ENCODE measurements around the gene ADAMTSL2. TPM values are rescaled to one million over a fixed set of nuclear protein-coding genes. Genes with fewer than 3 reads are reported as not detected.

Gene ADAMTSL2
- not detected in 2 replicates for total RNA-seq

GRCh38 chr9:133534346-133535291, at the start of gene ADAMTSL2:
Gene ADAMTSL2, plus strand, starts transcription at chr9:133534704. Its CDS starts 2,009 bp downstream, at chr9:133536713.

DNA sequence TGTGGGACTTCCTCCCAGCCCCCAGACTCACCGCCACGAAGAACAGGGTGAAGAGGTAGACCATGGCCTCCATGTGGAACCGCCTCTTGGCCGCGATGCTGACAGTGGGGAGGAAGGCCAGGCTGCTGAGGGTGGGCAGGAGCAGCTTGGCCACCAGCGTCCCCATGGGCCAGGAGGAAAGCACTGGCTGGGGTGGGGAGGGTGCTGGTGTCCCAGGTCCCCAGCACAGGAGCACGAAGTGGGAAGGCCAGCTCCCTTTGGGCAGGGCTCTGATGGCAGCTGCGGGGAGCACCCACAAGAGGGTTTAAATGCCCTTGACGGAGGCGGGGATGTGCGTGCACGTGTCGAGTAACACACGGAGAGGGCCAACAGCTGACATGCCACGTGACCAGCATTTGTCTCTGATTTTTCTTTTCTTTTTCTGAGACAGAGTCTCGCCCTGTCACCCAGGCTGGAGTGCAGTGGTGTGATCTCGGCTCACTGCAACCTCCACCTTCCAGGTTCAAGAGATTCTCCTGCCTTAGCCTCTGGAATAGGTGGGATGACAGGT, 9.8 kb upstream of the ADAMTSL2 start, which contains the start of gene MYMK:
TSS of gene MYMK (minus strand) at position 281 of the 550 bp plus-strand sequence. CDS start at position 166, 115 bp downstream.

GRCh38 chr9:133609311-133610098, 75.0 kb downstream of the ADAMTSL2 start, which contains the start of gene FAM163B:
Gene FAM163B, minus strand, starts transcription at chr9:133609389. Its CDS starts 29,166 bp downstream, at chr9:133580223.

Other genes with a start within 250 kb of the ADAMTSL2 start
- gene SURF6, start 198.5 kb upstream of the ADAMTSL2 start, total RNA-seq, result 4.0 and 16.5 TPM in 2 replicates
- 13.6 and 17.0 TPM in 2 replicates for gene MED22, start 186.6 kb upstream of the ADAMTSL2 start, total RNA-seq
- gene RPL7A, start 186.5 kb upstream of the ADAMTSL2 start, total RNA-seq, result 2,802 and 2,926 TPM in 2 replicates
- 30.8 and 52.1 TPM in 2 replicates for gene SURF1, start 178.2 kb upstream of the ADAMTSL2 start, total RNA-seq
- 5.5 and 9.4 TPM in 2 replicates for gene SURF2, start 178.2 kb upstream of the ADAMTSL2 start, total RNA-seq
- gene SURF4, start 158.6 kb upstream of the ADAMTSL2 start, total RNA-seq, result 526 and 554 TPM in 2 replicates
- gene STKLD1, start 158.3 kb upstream of the ADAMTSL2 start, total RNA-seq, result 0.18 and 1.7 TPM in 2 replicates
- gene REXO4, start 116.7 kb upstream of the ADAMTSL2 start, total RNA-seq, result 14.1 and 20.6 TPM in 2 replicates
- gene ADAMTS13, start 112.3 kb upstream of the ADAMTSL2 start, total RNA-seq, result 0.86 and 0.89 TPM in 2 replicates
- gene CACFD1, start 74.7 kb upstream of the ADAMTSL2 start, total RNA-seq, result 4.1 and 6.9 TPM in 2 replicates
- gene SLC2A6, start 55.6 kb upstream of the ADAMTSL2 start, total RNA-seq, result 32.6 and 33.8 TPM in 2 replicates
- gene MYMK, start 9.7 kb upstream of the ADAMTSL2 start, total RNA-seq, result not detected in 2 replicates
- not detected in 2 replicates for gene FAM163B, start 74.7 kb downstream of the ADAMTSL2 start, total RNA-seq
- not detected in 2 replicates for gene DBH, start 101.7 kb downstream of the ADAMTSL2 start, total RNA-seq
- 5.3 and 5.5 TPM in 2 replicates for gene SARDH, start 203.6 kb downstream of the ADAMTSL2 start, total RNA-seq

Data from myometrial cell (primary cell).